Skeletal muscle tissue (tissue), 4 donors: Measurements from ENCODE around the gene LCE5A. TPM values are rescaled to one million over a fixed set of nuclear protein-coding genes. Genes with fewer than 3 reads are reported as not detected.
"Not testable (repeated sequence)": the region's sequence is repeated elsewhere in the genome, so short reads cannot be mapped to it uniquely, and the experiment has no call there.

Source experiments
- H3K27ac ChIP-seq: one replicate; pipeline ENCODE4 v1.7.0; 2013; ENCODE audit warnings: mild to moderate bottlenecking, low read depth, low read length, inconsistent platforms
- H3K27me3 ChIP-seq, 3 donors: one replicate each; pipeline ENCODE4 v1.7.0; 2013; ENCODE audit warnings: low read length in 3 of 3; ENCODE audit not compliant: control insufficient read depth in 3 of 3, insufficient read depth in 3 of 3
- H3K36me3 ChIP-seq, 3 donors: one replicate each; pipeline ENCODE4 v1.7.0; 2013; ENCODE audit warnings: low read length in 3 of 3; ENCODE audit not compliant: control insufficient read depth in 3 of 3, insufficient read depth in 3 of 3
- H3K4me1 ChIP-seq, 3 donors: one replicate each; pipeline ENCODE4 v1.7.0; 2013; ENCODE audit warnings: low read length in 3 of 3, mild to moderate bottlenecking in 3 of 3; ENCODE audit not compliant: control insufficient read depth in 3 of 3, insufficient read depth in 3 of 3
- H3K4me3 ChIP-seq, 3 donors: one replicate each; pipeline ENCODE4 v1.7.0; 2013; ENCODE audit warnings: low read length in 3 of 3
- H3K9ac ChIP-seq, 3 donors: one replicate each; pipeline ENCODE4 v1.7.0; 2013; ENCODE audit warnings: low read length in 3 of 3, mild to moderate bottlenecking in 3 of 3, moderate library complexity in 2 of 3, low read depth in 1 of 3
- H3K9me3 ChIP-seq, 3 donors: one replicate each; pipeline ENCODE4 v1.7.0; 2013; ENCODE audit warnings: low read length in 3 of 3; ENCODE audit not compliant: control insufficient read depth in 3 of 3
- total RNA-seq: library from RNA; depleted of rRNA; stranded (reverse); fragments of >200 nt; gene quantifications from one replicate; pipeline ENCODE4 v1.2.3, GENCODE V29; 2014
- donor health status: Osteomylitis.

LCE5A gene
- total RNA-seq, 1 donor from 2014 or later: not detected

GRCh38 chr1:152539901-152540300 is 29.3 kb downstream of the LCE5A start:
- Histone ChIP-seq H3K36me3 (no peaks in the 10 kb centered on the region), H3K27ac (no peak overlapping the region), H3K4me3 (no peak overlapping the region), H3K4me1 (no peaks in the 10 kb centered on the region), H3K27me3 (no peaks in the 10 kb centered on the region), H3K9ac (no peak overlapping the region), H3K9me3 (peaks cover 0 to 2% (median 0%) of the 10 kb centered on the region in 3 donors)

GRCh38 chr1:152543820-152544219 is 33.2 kb downstream of the LCE5A start:
- no peaks in the 10 kb centered on the region for H3K36me3 ChIP-seq
- H3K4me3 ChIP-seq: no peak overlapping the region
- H3K27ac ChIP-seq: no peak overlapping the region
- no peaks in the 10 kb centered on the region for H3K4me1 ChIP-seq
- H3K9me3 ChIP-seq: peaks cover 0 to 2% (median 0%) of the 10 kb centered on the region in 3 donors
- no peaks in the 10 kb centered on the region for H3K27me3 ChIP-seq
- no peak overlapping the region for H3K9ac ChIP-seq

GRCh38 chr1:152546704-152547103 is 36.1 kb downstream of the LCE5A start:
- Histone ChIP-seq H3K27ac (no peak overlapping the region), H3K27me3 (no peaks in the 10 kb centered on the region)

GRCh38 chr1:152548358-152548757 is 37.8 kb downstream of the LCE5A start:
- not testable (repeated sequence) for H3K27ac ChIP-seq, H3K4me3 ChIP-seq, H3K27me3 ChIP-seq, H3K9ac ChIP-seq, H3K4me1 ChIP-seq, H3K36me3 ChIP-seq, H3K9me3 ChIP-seq

More at GRCh38 chr1:152546704-152547103, 36.1 kb downstream of the LCE5A start:
- H3K9ac ChIP-seq: no peak overlapping the region
- no peaks in the 10 kb centered on the region for H3K36me3 ChIP-seq
- no peak overlapping the region for H3K4me3 ChIP-seq
- H3K4me1 ChIP-seq: no peaks in the 10 kb centered on the region
- peaks cover 0 to 2% (median 0%) of the 10 kb centered on the region in 3 donors for H3K9me3 ChIP-seq

Other genes with a start within 250 kb of the LCE5A start
- under 0.01 TPM for gene FLG, start 185.6 kb upstream of the LCE5A start, total RNA-seq
- gene FLG2, start 150.8 kb upstream of the LCE5A start, total RNA-seq: not detected
- gene CRNN, start 96.5 kb upstream of the LCE5A start, total RNA-seq: not detected
- not detected for gene CRCT1, start 3.7 kb downstream of the LCE5A start, total RNA-seq
- gene LCE3E, start 56.0 kb downstream of the LCE5A start, total RNA-seq: not detected
- not detected for gene LCE3D, start 69.7 kb downstream of the LCE5A start, total RNA-seq
- not detected for gene LCE3C, start 89.4 kb downstream of the LCE5A start, total RNA-seq
- gene LCE3B, start 103.0 kb downstream of the LCE5A start, total RNA-seq: not detected
- gene LCE3A, start 112.3 kb downstream of the LCE5A start, total RNA-seq: not detected
- not detected for gene LCE2D, start 152.6 kb downstream of the LCE5A start, total RNA-seq
- gene LCE2C, start 164.5 kb downstream of the LCE5A start, total RNA-seq: not detected
- gene LCE2B, start 175.3 kb downstream of the LCE5A start, total RNA-seq: not detected
- not detected for gene LCE2A, start 187.5 kb downstream of the LCE5A start, total RNA-seq
- not detected for gene LCE4A, start 197.4 kb downstream of the LCE5A start, total RNA-seq
- gene KPRP, start 247.2 kb downstream of the LCE5A start, total RNA-seq: not detected